GM10266 (cell line): ENCODE measurements around the gene MYH9.
"Not testable (repeated sequence)": the region's sequence is repeated elsewhere in the genome, so short reads cannot be mapped to it uniquely, and the experiment has no call there.

Experiments used
- DNase-seq: peaks from one replicate; pipeline ENCODE4 v3.0.0; 2012; ENCODE audit errors: extremely low spot score
- CTCF ChIP-seq: IDR thresholded peaks from 2 replicates; pipeline ENCODE4 v1.5.1; 2012; ENCODE audit warnings: mild to moderate bottlenecking, low read depth; ENCODE audit not compliant: control insufficient read depth, insufficient read depth; ENCODE audit errors: missing control alignments

The MYH9 gene

GRCh38 chr22:36425977-36426523 lies 38.3 kb upstream of the MYH9 start:
- no peak for TF ChIP-seq CTCF
- peak; percentile 28 for DNase-seq

GRCh38 chr22:36424901-36425579 lies 37.3 kb upstream of the MYH9 start:
- TF ChIP-seq CTCF, result no peak
- DNase-seq, result no peak

GRCh38 chr22:36424466-36424865 lies 36.7 kb upstream of the MYH9 start:
- DNase-seq, result not testable (repeated sequence)

- no peak for DNase-seq
- TF ChIP-seq CTCF, result no peak
These were observed 36.0 kb upstream of the MYH9 start for GRCh38 chr22:36423461-36424404.

- no peak for TF ChIP-seq CTCF
- no peak for DNase-seq
These were observed 34.7 kb upstream of the MYH9 start for GRCh38 chr22:36422287-36423014.

GRCh38 chr22:36419912-36420882 lies 32.4 kb upstream of the MYH9 start:
- no peak for DNase-seq
- no peak for TF ChIP-seq CTCF
